GM21447 (cell line): ENCODE data around the gene FBXO47.

Source experiments
- ATAC-seq: cut with Tn5 transposase; IDR thresholded peaks from one replicate; pipeline ENCODE4 v1.9.1; 2021; ENCODE audit not compliant: unreplicated experiment

FBXO47 gene

GRCh38 chr17:38967290-38967738, at the start of gene FBXO47:
Gene FBXO47 (minus strand): TSS chr17:38967403. CDS start chr17:38963025, 4,378 bp downstream.
- ATAC-seq: no peak

DNA sequence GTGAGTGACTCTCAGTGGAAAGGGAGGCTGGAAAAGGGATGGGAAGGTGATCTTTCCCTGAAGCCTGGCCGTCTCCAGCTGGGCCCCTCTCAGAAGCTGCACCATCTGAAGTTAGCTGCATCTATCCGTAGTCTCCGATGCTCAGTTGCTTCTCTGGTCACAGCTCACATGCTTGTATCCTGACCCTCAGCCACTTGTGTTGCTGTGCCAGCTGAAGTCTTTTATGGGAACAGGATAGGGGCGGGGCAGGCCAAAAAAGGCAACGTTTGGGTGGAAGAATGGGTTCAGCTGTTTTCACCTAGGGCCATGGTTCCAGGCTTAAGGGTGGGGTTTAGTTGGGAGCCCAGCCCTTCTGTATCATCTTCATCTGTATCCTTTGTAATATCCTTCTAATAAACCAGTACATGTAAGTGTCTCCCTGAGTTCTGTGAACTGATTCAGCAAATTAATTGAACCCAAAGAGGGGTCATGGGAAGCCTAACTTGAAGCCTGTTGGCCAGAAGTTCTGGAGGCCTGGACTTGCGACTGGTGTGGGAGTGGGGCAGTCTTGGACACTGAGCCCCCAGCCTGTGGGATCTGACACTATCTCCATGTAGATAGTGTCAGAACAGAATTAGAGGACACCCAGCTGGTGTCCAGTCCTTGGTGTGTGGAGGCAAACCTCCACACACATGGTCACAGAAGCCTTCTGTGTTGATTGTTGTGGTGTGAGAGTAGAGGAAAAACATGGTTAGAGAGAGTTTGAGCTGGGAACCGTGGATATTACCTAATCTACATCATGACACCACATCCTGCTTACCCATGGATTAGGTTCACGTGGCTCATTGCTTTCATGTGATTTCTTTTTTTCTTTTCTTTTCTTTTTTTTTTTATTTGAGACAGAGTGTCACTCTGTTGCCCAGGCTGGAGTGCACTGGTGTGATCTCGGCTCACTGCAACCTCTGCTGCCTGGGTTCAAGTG, 49.3 kb upstream of the FBXO47 start:
- no peak for ATAC-seq

- no peak for ATAC-seq
Measured at GRCh38 chr17:39015546-39015935, 48.3 kb upstream of the FBXO47 start.

GRCh38 chr17:39014795-39015545, 47.8 kb upstream of the FBXO47 start:
- ATAC-seq: no peak

- ATAC-seq: no peak
Measured at GRCh38 chr17:39014044-39014794, 47.0 kb upstream of the FBXO47 start.

GRCh38 chr17:39012725-39013124, 45.5 kb upstream of the FBXO47 start:
- ATAC-seq: no peak

GRCh38 chr17:39011907-39012468, 44.8 kb upstream of the FBXO47 start:
- no peak for ATAC-seq

DNA sequence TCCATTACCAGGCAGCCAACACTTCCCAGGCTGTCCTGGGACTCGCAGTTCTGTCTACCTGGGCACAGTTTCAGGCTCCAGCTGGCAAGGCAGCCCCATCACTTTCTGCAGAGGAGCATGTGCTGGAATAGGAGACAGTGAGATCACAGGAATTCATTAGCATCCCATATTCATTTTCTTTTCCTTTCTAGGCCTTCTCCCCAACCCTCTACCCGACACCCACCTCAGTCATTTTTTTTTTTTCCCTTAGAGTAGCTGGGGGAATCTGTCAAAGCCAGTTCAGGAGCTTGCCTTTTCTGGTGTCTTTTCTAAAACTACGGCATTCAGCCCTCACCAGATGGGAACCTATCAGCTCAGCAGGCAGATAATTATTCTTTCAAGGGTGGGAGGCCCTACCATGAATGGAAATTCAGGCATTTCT, 42.4 kb upstream of the FBXO47 start:
- no peak for ATAC-seq

GRCh38 chr17:39008633-39009032, 41.4 kb upstream of the FBXO47 start:
- ATAC-seq: no peak

- no peak for ATAC-seq
Measured at GRCh38 chr17:39002991-39003715, 36.0 kb upstream of the FBXO47 start.

GRCh38 chr17:39001703-39002637, 34.8 kb upstream of the FBXO47 start:
- no peak for ATAC-seq

DNA sequence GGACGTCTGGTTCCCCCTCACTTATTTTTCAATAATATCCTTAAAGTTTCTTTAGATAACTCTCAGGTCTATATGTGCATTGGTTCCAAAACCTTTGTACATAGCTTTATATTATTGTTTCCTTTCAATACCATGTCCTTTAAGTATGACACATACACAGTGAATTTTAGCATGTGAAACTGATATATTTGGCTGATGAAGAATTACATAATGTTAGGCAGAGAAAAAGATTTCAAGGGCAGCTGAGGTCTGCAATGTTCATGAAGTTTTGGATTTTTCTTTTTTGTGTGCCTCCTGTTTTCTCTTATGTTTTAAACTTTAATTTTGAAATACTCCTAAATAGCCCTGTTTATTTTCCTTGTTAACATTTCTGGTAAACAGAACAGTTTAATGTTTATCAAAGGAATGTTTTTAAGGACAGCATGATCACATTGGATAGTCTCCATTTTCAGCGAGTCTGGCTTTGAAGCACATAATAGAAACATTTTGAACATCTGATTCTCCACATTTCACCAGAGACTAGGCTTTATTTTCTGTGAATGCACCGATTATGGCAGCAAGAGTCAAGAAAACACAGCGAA, 32.9 kb upstream of the FBXO47 start:
- no peak for ATAC-seq

GRCh38 chr17:38996660-38997337, 29.6 kb upstream of the FBXO47 start:
- ATAC-seq: no peak

DNA sequence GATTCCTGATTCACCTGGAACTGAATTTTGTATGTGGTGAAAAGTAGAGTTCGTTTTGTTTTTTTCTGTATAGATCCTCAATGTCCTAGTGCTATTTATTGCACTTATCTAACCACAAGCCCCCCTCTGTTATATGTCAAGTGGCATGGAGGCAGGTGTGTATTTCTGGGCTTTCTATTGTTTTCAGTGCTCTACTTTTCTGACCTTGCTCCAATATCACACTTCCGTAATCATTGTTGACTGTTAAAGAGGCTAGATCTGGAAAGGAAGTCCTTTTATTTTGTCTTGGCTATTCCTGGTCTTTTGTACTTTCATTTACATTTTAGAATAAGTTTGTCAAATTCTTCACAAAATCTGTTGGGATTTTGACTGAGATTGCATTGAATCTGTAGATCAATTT, 26.8 kb upstream of the FBXO47 start:
- no peak for ATAC-seq

GRCh38 chr17:38984666-38985065, 17.5 kb upstream of the FBXO47 start:
- ATAC-seq: no peak

- ATAC-seq: no peak
Measured at GRCh38 chr17:38982858-38983746, 15.9 kb upstream of the FBXO47 start.

GRCh38 chr17:38981636-38982035, 14.4 kb upstream of the FBXO47 start:
- ATAC-seq: no peak
